ENCODE data around the gene CLCN4. TPM values are rescaled to one million over a fixed set of nuclear protein-coding genes. Genes with fewer than 3 reads are reported as not detected.

Gene CLCN4
- polyA plus RNA-seq, 1 of the 3 experiments (the other 2 are of a cell fraction): 1.1 TPM

DNA sequence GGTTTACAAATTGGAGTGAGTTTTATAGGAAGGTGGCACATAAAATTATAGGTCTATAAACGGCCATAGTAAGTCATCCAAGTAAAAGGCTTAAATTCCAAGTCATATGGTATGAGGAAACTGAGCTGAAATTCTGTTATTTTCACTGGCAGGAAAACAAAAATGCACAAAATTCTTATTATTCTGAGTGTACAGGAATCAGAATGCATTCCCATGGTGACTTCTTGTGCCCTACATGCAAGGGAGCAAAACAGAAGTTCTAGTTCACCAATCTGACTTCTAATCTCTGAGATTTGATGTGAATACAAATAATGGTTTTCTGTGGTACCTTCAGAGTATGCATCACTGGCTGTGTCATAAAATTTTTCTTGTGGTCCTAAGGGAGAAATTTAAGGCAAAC lies 102.9 kb downstream of the CLCN4 start:
- ChIA-PET POLR2A (no interaction called here), CTCF (interaction anchor here (5.6 kb wide), 1 partner anchor 70 kb away, joined by 30 read pairs; no protein-coding TSS in a partner anchor)
- no peak for TF ChIP-seq USF2 (IDR thresholded peaks at IDR 0.05; ENCODE audit: borderline replicate concordance, low read depth, low read length)
- TF ChIP-seq, protein P1, sequence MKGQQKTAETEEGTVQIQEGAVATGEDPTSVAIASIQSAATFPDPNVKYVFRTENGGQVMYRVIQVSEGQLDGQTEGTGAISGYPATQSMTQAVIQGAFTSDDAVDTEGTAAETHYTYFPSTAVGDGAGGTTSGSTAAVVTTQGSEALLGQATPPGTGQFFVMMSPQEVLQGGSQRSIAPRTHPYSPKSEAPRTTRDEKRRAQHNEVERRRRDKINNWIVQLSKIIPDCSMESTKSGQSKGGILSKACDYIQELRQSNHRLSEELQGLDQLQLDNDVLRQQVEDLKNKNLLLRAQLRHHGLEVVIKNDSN (IDR thresholded peaks at IDR 0.05; ENCODE audit: borderline replicate concordance, low read depth): no peak
- no peak for TF ChIP-seq NRF1 (IDR thresholded peaks at IDR 0.05; ENCODE audit: low read depth, low read length)
- no peak for TF ChIP-seq EZH2phosphoT487 (IDR thresholded peaks at IDR 0.05; ENCODE audit: borderline replicate concordance, low read depth)
- no peak for TF ChIP-seq MAX (IDR thresholded peaks at IDR 0.05; ENCODE audit: low read depth)
- TF ChIP-seq FOSL2 (IDR thresholded peaks at IDR 0.05; ENCODE audit: borderline replicate concordance, low read depth): no peak
- TF ChIP-seq FOXM1 (IDR thresholded peaks at IDR 0.05; ENCODE audit: low read depth): no peak
- no peak for TF ChIP-seq RCOR1 (IDR thresholded peaks at IDR 0.05; ENCODE audit: low read length)
- TF ChIP-seq POLR2AphosphoS5 (IDR thresholded peaks at IDR 0.05; ENCODE audit: low read depth, low read length): no peak
- no peak for TF ChIP-seq GATA2 (CRISPR knock-in tag; IDR thresholded peaks at IDR 0.05)
- no peak for TF ChIP-seq EP300 (IDR thresholded peaks at IDR 0.05; ENCODE audit: borderline replicate concordance in 1 of 2, low read depth in 1 of 2, low read length in 1 of 2)
- no peak for TF ChIP-seq ELF1 (IDR thresholded peaks at IDR 0.05)
- TF ChIP-seq TCF12 (IDR thresholded peaks at IDR 0.05): no peak
- TF ChIP-seq ZBTB33 (IDR thresholded peaks at IDR 0.05; ENCODE audit: borderline replicate concordance, low read depth): no peak
- TF ChIP-seq, protein P2, sequence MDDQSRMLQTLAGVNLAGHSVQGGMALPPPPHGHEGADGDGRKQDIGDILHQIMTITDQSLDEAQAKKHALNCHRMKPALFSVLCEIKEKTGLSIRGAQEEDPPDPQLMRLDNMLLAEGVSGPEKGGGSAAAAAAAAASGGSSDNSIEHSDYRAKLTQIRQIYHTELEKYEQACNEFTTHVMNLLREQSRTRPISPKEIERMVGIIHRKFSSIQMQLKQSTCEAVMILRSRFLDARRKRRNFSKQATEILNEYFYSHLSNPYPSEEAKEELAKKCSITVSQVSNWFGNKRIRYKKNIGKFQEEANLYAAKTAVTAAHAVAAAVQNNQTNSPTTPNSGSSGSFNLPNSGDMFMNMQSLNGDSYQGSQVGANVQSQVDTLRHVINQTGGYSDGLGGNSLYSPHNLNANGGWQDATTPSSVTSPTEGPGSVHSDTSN (IDR thresholded peaks at IDR 0.05): no peak
- TF ChIP-seq, protein P3, sequence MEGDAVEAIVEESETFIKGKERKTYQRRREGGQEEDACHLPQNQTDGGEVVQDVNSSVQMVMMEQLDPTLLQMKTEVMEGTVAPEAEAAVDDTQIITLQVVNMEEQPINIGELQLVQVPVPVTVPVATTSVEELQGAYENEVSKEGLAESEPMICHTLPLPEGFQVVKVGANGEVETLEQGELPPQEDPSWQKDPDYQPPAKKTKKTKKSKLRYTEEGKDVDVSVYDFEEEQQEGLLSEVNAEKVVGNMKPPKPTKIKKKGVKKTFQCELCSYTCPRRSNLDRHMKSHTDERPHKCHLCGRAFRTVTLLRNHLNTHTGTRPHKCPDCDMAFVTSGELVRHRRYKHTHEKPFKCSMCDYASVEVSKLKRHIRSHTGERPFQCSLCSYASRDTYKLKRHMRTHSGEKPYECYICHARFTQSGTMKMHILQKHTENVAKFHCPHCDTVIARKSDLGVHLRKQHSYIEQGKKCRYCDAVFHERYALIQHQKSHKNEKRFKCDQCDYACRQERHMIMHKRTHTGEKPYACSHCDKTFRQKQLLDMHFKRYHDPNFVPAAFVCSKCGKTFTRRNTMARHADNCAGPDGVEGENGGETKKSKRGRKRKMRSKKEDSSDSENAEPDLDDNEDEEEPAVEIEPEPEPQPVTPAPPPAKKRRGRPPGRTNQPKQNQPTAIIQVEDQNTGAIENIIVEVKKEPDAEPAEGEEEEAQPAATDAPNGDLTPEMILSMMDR (IDR thresholded peaks at IDR 0.05): no peak
- TF ChIP-seq YY1 (IDR thresholded peaks at IDR 0.05; ENCODE audit: low read depth): no peak
- no peak for TF ChIP-seq TAF1 (IDR thresholded peaks at IDR 0.05; ENCODE audit: borderline replicate concordance, low read depth, low read length)
- TF ChIP-seq, protein P4, sequence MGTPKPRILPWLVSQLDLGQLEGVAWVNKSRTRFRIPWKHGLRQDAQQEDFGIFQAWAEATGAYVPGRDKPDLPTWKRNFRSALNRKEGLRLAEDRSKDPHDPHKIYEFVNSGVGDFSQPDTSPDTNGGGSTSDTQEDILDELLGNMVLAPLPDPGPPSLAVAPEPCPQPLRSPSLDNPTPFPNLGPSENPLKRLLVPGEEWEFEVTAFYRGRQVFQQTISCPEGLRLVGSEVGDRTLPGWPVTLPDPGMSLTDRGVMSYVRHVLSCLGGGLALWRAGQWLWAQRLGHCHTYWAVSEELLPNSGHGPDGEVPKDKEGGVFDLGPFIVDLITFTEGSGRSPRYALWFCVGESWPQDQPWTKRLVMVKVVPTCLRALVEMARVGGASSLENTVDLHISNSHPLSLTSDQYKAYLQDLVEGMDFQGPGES (IDR thresholded peaks at IDR 0.05; ENCODE audit: low read depth, low read length): no peak
- Histone ChIP-seq H3K36me3 (replicated peaks in 1 of 2; ENCODE audit: control insufficient read depth in 1 of 2, insufficient read depth in 2 of 2, low read length in 1 of 2) (no peaks in the 10 kb centered on the region), H3K4me2 (no peak overlapping the region), H3K27ac (ENCODE audit: low read depth in 2 of 2, low read length in 1 of 2) (no peak overlapping the region), H3K4me1 (ENCODE audit: control insufficient read depth in 1 of 2, insufficient read depth in 2 of 2, low read depth in 1 of 2, low read length in 1 of 2) (no peaks in the 10 kb centered on the region), H3K79me2 (ENCODE audit: insufficient read depth) (no peaks in the 10 kb centered on the region), H3K4me3 (ENCODE audit: low read depth in 2 of 2, low read length in 1 of 2) (no peak overlapping the region), H3K9me3 (no peaks in the 10 kb centered on the region), H3K27me3 (ENCODE audit: insufficient read depth) (no peaks in the 10 kb centered on the region), H3K9ac (no peak overlapping the region), H3F3A (replicated peaks; ENCODE audit: insufficient read depth) (no peaks in the 10 kb centered on the region), H2AFZ (ENCODE audit: low read depth) (no peak overlapping the region), H4K20me1 (ENCODE audit: insufficient read depth) (no peaks in the 10 kb centered on the region), H3K9me2 (no peaks in the 10 kb centered on the region)
- no peak for DNase-seq
- WGBS (ENCODE audit: low lambda C conversion rate): 25% methylated on average over 1 of the region's 1 CpG

Measured in SK-N-SH (cell line).